Fibroblast of the aortic adventitia (primary cell): ENCODE measurements around the gene FHIT. TPM values are rescaled to one million over a fixed set of nuclear protein-coding genes. Genes with fewer than 3 reads are reported as not detected.
A peak's percentile ranks its signal among the peaks of the same experiment; 100 is the strongest.

Source experiments
- DNase-seq: peaks from one replicate; pipeline ENCODE4 v3.0.0-alpha.2; 2010; ENCODE audit warnings: low read depth
- H3K4me3 ChIP-seq: 2 replicates; pipeline ENCODE4 v1.5.1; 2011; ENCODE audit warnings: low read depth, mild to moderate bottlenecking, control low read depth, low read length, moderate library complexity
- CTCF ChIP-seq: IDR thresholded peaks from 2 replicates; pipeline ENCODE4 v1.5.1; 2011; ENCODE audit warnings: mild to moderate bottlenecking, low read length, control low read depth, inconsistent platforms; ENCODE audit not compliant: insufficient read depth
- total RNA-seq: library from RNA; depleted of rRNA; stranded (reverse); fragments of >200 nt; gene quantifications from 2 replicates; pipeline ENCODE4 v1.2.3, GENCODE V29; 2012; ENCODE audit warnings: low replicate concordance

The FHIT gene
- total RNA-seq, 1 donor = 1.5 TPM

- TF ChIP-seq CTCF = no peak
- H3K4me3 ChIP-seq = no peak overlapping the region
- DNase-seq = no peak
These were observed 2.5 kb upstream of the FHIT start for GRCh38 chr3:61253756-61254155.

DNA sequence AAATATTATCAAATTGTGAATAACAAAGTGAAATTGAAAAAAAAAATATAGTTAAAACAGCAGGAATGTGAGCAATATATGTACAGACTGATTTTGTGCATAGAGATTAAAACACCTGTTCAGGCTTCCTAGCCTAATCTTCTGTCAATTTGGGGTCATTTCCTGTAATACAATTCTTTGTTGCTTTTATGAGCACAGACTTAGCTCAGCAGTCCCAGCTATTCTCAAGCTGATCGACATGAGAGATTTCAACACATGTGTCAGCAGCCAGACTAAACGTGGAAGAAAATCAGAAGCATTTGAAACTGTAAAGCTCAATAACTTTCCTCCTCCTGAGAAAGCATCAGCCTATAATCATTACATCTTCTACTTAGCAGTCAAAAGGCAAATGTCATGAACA lies 1.6 kb upstream of the FHIT start:
- DNase-seq = no peak
- H3K4me3 ChIP-seq = no peak overlapping the region
- no peak for TF ChIP-seq CTCF

DNA sequence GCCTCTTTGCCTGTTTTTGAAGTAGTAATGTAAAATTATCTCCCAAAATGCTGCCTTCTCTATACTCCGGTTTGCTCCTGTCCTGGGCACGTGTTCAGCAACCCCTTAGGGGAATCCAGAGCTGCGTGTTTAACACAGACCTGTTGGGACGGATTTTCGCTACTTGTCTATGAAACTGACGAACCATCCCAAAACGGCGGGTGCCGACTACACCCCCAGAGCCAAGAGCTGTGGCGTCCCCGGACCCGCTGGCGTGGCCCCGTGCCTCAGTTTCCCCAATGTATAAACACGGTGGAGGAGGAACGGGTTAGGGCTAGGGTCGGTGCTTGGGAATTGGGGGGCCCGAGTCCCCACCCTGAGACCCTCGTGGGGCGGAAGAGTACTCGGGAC lies 473 bp downstream of the FHIT start:
- peak; percentile 4 for DNase-seq

DNA sequence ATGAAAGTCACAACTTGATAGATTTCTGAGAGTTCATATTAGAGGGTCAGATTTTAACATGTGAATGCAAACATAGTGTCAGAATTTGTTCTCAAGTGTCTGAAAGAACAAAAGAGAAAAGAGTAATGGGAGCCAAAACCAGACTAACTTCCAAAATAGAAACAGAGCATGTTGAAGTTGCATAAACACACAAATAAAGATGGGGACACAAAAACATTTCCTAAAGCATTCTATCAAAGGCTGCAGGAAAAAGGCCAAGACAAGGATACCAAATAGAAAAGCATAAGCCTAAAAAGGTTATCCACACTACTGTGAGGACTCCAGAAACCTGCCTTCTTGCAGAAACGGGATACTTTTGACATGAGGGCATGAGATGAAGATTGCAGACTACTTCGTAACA lies 2.8 kb downstream of the FHIT start:
- no peak overlapping the region for H3K4me3 ChIP-seq
- no peak for DNase-seq
- no peak for TF ChIP-seq CTCF

More for the DNA sequence above, 473 bp downstream of the FHIT start:
- H3K4me3 ChIP-seq = peak overlapping the region; percentile 82
- TF ChIP-seq CTCF = no peak

- DNase-seq = no peak
- H3K4me3 ChIP-seq = no peak overlapping the region
- TF ChIP-seq CTCF = no peak
These were observed 4.1 kb downstream of the FHIT start for GRCh38 chr3:61247191-61247590.

DNA sequence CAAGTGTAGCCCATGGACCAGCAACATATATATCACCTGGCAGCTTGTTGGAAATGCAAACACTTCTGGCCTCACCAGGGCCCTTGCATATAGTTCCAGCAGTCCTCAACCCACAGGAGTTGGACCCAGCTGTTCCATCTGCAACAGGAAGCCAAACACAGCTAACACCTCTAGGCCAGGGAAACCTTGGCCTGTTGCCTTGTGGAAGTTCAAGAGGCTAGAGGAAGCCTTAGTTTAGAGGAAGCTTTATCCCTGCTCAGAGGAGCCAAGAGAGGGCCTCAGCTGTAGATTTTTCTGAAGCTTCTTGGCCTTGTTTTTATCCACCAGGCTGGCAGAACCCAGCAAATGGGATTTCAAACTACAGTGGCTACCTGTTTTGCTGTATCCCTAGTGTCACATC lies 11.4 kb downstream of the FHIT start:
- H3K4me3 ChIP-seq = no peak overlapping the region
- no peak for TF ChIP-seq CTCF
- no peak for DNase-seq

- no peak for TF ChIP-seq CTCF
- H3K4me3 ChIP-seq = no peak overlapping the region
- no peak for DNase-seq
These were observed 13.4 kb downstream of the FHIT start for GRCh38 chr3:61237858-61238257.
